GM12892 (cell line): ENCODE data around the gene CLMN.

Experiments used
- POLR2A ChIP-seq: IDR thresholded peaks from 2 replicates; pipeline ENCODE4 v1.6.1; 2011; ENCODE audit warnings: low read depth, low read length, control low read depth
- POLR2AphosphoS5 ChIP-seq: IDR thresholded peaks from 2 replicates; pipeline ENCODE4 v1.6.1; 2011; ENCODE audit warnings: low read depth, low read length, control low read depth

- TF ChIP-seq POLR2AphosphoS5 (no peak), POLR2A (no peak)
These were observed 105.9 kb downstream of the CLMN start for GRCh38 chr14:95213774-95214173.
